ENCODE data around the gene ZNF394. TPM values are rescaled to one million over a fixed set of nuclear protein-coding genes. Genes with fewer than 3 reads are reported as not detected.

The ZNF394 gene
- total and polyA plus RNA-seq, 12 donors = 10.8 to 23.6 (median 16.0) TPM

DNA sequence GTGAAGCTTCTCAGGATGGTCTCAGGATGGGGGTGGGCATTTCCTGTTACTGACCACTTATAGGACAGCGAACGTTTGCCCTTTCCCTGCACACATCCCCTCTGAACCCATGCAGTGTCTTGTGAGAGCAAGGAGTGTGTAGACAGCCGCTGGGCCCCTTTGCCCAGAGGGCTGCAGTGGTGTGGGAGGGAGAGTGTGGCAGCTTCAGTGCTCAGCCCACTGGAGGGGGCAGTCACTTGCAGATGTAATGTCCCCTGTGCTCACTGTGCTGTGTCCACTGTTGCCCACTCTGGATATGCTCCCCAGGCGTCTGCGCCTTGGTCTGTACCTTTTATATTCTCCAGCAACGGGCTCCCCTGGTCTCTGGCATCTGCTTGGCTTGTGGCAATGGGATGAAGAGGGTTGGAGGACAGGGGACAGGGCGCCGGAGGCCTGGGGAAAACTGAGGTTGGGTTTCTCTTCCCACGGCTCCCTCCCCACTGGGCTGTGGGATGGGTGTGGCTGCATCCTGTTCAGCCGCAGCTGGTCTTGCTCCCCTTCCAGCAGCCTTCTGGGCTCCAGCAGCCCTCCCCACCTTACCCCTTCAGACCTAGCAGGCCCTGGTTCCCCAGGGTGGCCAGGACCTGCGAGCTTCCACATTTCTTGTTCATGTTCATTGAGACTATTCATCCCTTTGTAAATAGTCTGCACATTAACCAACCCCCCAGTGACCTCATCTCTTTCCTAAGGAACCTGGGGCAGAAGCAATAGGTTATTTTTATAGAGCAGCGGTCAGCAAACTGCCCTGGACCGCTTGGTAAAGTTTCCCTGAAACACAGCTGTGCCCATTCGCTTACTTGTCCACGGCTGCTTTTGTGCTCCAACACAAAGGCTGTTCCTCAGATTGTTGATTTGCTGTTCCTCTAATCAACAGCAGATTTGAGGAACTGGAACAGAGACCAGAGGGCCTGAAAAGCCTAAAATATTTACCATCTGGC is 21.3 kb downstream of the ZNF394 start:
- peaks cover 0 to 23% (median 16%) of the 10 kb centered on the region in 9 donors for H3K4me1 ChIP-seq
- H3K9me3 ChIP-seq = no peaks in the 10 kb centered on the region
- H3K27me3 ChIP-seq = no peaks in the 10 kb centered on the region
- peak overlapping the region in 1 of 10 donors; percentile 21 for H3K4me3 ChIP-seq
- DNase-seq (no peak), ATAC-seq (peak in 7 of 8 donors; percentile 33 to 79 (median 68))
- TF ChIP-seq, protein P1, sequence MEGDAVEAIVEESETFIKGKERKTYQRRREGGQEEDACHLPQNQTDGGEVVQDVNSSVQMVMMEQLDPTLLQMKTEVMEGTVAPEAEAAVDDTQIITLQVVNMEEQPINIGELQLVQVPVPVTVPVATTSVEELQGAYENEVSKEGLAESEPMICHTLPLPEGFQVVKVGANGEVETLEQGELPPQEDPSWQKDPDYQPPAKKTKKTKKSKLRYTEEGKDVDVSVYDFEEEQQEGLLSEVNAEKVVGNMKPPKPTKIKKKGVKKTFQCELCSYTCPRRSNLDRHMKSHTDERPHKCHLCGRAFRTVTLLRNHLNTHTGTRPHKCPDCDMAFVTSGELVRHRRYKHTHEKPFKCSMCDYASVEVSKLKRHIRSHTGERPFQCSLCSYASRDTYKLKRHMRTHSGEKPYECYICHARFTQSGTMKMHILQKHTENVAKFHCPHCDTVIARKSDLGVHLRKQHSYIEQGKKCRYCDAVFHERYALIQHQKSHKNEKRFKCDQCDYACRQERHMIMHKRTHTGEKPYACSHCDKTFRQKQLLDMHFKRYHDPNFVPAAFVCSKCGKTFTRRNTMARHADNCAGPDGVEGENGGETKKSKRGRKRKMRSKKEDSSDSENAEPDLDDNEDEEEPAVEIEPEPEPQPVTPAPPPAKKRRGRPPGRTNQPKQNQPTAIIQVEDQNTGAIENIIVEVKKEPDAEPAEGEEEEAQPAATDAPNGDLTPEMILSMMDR (IDR thresholded peaks at IDR 0.05) = no peak
- peak overlapping the region; percentile 1 to 73 (median 54) for H3K27ac ChIP-seq
- intact Hi-C loops (cut with DNase I) = no loop called here
- peaks cover 0 to 65% (median 0%) of the 10 kb centered on the region in 9 donors for H3K36me3 ChIP-seq
- 59 to 73% methylated on average over 15 of the region's 15 CpGs for WGBS, 2 donors

DNA sequence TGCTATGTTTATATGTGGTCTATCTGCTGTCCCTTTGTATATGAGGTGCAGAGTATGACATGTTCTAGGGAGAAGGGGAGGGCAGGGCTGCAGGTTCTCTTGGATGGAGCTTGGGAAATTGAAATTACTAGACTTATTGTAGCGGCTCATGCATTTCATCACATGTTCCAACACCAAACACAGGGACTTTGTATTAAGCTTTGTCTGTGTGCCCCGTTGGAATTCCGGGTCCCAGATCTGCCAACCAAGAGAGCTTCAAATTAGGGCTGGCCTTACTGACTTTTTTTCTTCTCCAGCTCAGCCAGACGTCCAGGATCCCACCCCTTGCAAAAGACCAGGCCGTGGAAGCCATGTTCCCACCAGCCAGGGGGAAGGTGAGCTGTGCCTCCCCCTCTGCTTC is 24.0 kb downstream of the ZNF394 start:
- Histone ChIP-seq H3K9me3 (no peaks in the 10 kb centered on the region), H3K36me3 (peaks cover 0 to 38% (median 0%) of the 10 kb centered on the region in 9 donors), H3K4me3 (no peak overlapping the region), H3K27me3 (no peaks in the 10 kb centered on the region), H3K4me1 (peaks cover 0 to 39% (median 27%) of the 10 kb centered on the region in 9 donors), H3K27ac (no peak overlapping the region)
- no peak for DNase-seq
- TF ChIP-seq, protein P1 (IDR thresholded peaks at IDR 0.05) = no peak
- no peak for ATAC-seq
- intact Hi-C loops (cut with DNase I) = no loop called here
- 82 to 87% methylated on average over 5 of the region's 5 CpGs for WGBS, 2 donors

DNA sequence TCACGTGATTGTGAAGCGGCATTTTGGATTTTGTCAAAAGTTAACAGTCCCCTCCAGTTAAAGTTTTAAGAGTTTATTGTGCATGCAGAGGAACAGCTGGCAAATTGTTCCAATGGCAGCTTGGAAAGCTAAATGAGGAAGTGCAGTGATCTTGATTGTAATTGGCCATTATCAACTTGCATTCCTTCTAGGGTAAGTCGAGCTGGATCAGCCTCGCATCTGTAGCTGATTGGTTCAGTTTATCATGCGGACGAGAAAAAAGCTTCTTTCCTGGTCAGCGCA is 26.8 kb downstream of the ZNF394 start:
- TF ChIP-seq, protein P1 (IDR thresholded peaks at IDR 0.05) = no peak
- 1 to 2% methylated on average over 7 of the region's 7 CpGs for WGBS, 2 donors

DNA sequence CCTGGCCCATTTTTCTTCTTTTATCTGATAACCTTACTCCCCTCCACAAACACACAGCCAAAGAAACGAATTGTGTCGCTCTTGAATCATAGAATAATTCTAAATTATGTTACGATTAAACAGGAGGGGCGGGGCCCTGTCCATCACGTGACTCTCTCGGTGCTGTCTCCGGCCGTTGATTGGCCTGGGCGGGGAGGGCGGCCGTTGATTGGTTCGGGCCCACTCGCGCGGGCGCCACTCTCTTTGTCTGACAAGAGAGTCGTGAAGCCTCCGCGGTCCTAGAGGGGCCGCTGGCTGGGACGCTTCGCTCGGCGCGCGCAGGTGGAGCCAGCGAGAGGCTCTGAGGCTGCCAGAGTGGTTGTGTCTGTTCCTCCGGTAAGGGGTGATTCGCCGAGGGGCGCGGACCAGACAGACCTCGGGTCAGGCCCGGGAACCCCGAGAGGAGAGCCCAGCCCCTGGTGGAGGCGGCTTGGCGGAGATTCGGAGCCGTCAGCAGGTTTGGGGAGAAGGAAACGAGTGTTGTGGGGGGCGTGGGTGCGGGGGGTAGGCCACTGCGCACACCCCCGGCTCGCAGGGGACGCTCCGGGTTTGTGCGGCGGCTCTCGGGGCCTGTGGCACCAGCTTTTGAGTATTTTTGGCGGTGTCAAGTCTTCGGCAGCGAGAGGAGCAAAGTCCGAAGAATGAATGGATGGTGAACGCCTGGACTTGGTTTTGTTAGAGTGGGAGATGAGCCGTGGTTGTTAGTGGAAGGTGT is 27.3 kb downstream of the ZNF394 start, which contains the start of gene ZNF789:
TSS of gene ZNF789 (plus strand) at position 330 of the 754 bp plus-strand sequence. CDS start 3,567 bp downstream, outside the sequence.
- H3K27ac ChIP-seq = peak within 1 kb of the TSS; percentile 57 to 88 (median 84)
- no peaks in the 10 kb centered on the region for H3K27me3 ChIP-seq
- 1% methylated on average over 56 of the region's 56 CpGs for WGBS, 2 donors
- TF ChIP-seq, protein P1 (IDR thresholded peaks at IDR 0.05) = peak in 1 of 9 donors; percentile 11
- intact Hi-C loops (cut with DNase I) = loop anchor here in 4 of 10 donors (1.0 to 5.0 kb wide), 3 partner anchors 32 to 145 kb away; partner anchors contain the start of genes ZKSCAN5 (in 3 of the 4) and ZSCAN25 (in 1 of the 4)
- no peaks in the 10 kb centered on the region for H3K9me3 ChIP-seq
- H3K36me3 ChIP-seq = peaks cover 0 to 15% (median 0%) of the 10 kb centered on the region in 9 donors
- peak; percentile 97 to 99 (median 99) for ATAC-seq
- H3K4me1 ChIP-seq = peaks cover 0 to 35% (median 21%) of the 10 kb centered on the region in 9 donors
- DNase-seq = peak; percentile 98
- H3K4me3 ChIP-seq = peak within 1 kb of the TSS; percentile 59 to 93 (median 72)

More for the DNA sequence above, 26.8 kb downstream of the ZNF394 start:
- no peaks in the 10 kb centered on the region for H3K9me3 ChIP-seq
- peaks cover 0 to 40% (median 24%) of the 10 kb centered on the region in 9 donors for H3K4me1 ChIP-seq
- peak overlapping the region; percentile 59 to 93 (median 72) for H3K4me3 ChIP-seq
- peak overlapping the region in 9 of 10 donors; percentile 41 to 88 (median 85) for H3K27ac ChIP-seq
- DNase-seq (no peak), ATAC-seq (no peak)
- intact Hi-C loops (cut with DNase I) = loop anchor here in 2 of 10 donors (2.0 to 5.0 kb wide), 2 partner anchors 32 to 144 kb away; partner anchors contain the start of genes ZKSCAN5 (in 1 of the 2) and ZSCAN25 (in 1 of the 2)
- no peaks in the 10 kb centered on the region for H3K27me3 ChIP-seq
- H3K36me3 ChIP-seq = peaks cover 0 to 15% (median 0%) of the 10 kb centered on the region in 9 donors
